ENCODE measurements around the gene IFITM10.

IFITM10 gene

DNA sequence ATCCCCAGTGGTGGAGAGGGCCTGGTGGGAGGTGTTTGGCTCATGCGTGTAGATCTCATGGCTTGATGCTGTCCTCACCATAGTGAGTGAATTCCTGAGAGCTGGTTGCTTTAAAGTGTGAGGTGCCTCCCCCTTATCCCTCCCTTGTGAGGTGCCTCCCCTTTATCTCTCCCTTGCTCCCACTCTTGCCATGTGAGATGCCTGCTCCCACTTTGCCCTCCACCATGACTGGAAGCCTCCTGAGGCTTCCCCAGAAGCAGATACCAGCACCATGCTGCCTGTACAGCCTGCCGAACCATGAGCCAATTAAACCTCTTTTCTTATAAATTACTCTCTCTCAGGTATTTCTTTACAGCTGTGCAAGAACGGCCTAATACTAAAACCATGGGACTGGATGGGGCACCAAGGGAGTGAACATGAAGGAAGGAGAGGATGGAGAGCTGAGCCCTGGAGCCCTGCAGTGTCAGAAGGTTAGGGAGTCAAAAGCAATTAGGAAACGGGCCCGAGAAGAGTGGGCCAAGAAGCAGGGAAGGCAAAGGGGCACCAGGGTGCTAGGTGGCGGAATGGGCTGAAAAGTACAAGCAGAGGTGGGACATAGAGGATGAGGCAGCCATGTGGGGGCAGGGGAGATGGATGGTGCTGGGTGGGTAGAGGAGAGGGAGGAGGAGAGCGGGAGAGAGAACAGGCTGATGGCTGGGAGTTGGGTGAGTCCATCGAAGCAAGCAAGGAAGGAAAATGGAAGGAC lies 9.4 kb downstream of the IFITM10 start:
- DNase-seq (ENCODE audit: low read depth in 2 of 2) = no peak

DNA sequence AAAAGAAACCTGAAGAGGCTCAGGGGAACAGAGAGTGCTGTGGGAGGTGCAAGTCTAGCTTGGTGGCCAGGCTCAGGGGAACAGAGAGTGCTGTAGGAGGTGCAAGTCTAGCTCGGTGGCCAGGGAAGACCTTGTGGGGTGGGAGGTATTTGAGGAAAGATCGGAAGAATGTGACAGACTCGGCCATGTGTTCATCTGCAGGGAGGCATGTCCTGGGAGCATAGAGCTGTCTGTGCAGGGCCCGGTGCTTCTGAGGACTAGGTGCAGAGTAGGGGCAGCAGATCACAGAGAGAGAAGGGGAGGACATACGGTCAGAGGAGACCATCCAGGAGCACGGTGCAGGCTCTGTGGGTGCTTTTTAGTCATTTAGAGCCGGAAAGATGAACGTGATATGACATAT lies 10.8 kb downstream of the IFITM10 start:
- no peak for DNase-seq (ENCODE audit: low read depth in 2 of 2)

DNA sequence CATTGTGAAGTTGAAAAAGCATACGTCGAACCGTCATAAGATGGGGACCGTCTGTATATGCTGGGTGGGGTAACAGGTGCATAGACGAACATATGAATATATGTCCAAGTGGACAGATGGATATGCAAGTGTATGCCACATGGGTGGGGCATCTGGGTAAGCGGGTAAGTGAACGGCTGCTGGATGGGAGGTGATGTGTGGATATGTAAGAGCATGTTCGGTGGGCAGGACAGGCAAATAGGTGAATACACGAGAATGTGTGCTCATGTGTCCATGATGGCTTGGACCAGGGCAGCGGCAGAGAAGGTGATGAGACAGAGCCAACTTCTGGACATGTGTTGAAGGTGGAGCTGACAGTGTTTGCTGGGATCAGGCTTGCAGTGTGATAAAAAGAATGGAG lies 12.0 kb downstream of the IFITM10 start:
- no peak for DNase-seq (ENCODE audit: low read depth in 2 of 2)

DNA sequence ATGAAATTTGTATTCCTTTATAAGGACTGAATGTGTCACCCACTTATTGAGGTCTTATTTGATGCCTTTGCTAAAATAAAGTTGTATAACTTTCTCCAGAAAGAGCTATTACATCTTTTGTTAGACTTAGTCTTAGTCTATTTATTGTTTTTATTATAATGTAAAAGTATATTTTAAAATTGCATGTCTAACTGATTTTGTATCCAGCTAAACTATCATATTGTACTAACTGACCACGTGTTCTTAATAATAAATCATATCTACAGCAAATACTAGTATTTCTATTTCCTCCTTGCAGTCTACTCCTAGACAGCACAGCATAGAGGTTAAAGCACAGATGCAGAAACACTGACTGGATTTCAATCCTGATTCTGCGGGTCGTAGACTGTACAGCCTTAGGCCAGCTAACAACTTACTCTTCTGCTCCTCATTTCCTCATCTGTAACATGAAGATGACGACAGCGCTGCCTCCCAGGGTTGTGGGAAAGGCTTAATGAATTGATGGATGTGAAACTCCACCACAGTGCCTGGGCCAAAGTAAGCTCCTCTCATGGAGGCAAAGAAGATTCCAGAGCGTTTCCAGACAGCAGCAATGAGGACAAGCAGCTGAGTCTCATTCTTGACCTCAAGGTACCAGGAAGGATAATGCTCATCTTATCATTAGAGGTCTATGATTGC lies 13.2 kb downstream of the IFITM10 start:
- DNase-seq (ENCODE audit: low read depth in 2 of 2) = no peak

DNA sequence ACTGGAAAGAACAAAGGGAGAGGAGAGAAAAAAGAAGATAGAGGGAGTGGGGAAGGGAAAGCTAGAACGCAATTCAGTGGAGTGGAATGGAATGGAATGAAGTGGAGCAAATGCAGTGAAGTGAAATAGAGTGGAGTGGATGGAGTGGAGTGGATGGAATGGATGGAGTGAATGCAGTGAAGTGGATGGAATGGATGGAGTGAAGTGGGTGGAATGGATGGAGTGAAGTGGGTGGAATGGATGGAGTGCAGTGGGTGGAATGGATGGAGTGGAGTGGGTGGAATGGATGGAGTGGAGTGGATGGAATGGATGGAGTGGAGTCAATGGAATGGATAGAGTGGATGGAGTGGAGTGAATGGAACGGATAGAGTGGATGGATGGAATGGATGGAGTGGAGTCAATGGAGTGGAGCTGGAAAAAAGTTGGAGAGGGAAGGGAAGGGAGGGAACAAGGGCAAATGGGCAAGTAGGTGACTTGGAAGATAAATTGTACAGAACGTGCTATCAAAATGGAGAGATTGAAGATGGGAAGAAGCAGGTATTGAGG lies 13.9 kb downstream of the IFITM10 start:
- no peak for DNase-seq (ENCODE audit: low read depth in 2 of 2)

DNA sequence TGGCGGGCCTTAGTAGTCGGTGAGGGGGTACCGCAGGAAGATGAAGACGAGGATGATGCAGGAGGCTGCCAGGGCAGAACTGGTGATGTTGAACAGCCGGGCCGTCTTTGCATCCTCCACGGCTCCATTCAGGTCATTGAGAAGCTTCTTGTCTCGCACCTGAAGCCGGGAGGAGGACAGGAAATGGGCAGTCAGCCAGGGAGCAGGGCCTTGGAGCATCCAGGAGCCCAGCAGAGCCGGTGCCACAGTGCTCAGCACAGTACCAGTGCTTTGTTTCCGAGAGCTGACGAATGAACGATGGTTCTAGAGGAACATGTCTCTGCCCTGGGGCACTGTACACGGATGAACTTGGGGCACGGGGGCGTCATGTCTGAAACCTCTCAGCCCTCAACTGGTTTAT lies 15.1 kb downstream of the IFITM10 start:
- no peak for DNase-seq (ENCODE audit: low read depth in 2 of 2)

DNA sequence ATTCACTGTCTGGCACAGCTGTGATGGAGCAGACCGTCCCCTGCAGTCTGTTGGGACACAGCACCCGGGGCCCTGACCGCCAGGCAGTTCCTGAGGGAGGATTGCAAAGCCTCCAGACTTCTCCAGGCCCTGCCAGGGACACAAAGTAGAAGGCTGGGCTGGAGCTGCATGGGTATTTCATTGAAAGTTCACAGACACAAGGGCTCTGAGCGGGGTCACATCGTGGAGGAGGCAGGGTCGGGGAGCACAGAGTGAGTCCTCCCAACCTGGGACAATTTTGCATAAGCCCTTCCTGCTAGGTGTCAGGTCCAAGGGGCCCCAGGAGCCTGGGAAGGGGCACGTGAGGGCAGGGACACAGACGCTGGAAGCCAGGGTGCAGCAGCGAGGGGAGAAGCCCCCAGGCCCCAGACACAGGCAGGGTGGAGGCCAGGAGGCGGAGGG lies 15.7 kb downstream of the IFITM10 start:
- DNase-seq (ENCODE audit: low read depth in 2 of 2) = no peak

DNA sequence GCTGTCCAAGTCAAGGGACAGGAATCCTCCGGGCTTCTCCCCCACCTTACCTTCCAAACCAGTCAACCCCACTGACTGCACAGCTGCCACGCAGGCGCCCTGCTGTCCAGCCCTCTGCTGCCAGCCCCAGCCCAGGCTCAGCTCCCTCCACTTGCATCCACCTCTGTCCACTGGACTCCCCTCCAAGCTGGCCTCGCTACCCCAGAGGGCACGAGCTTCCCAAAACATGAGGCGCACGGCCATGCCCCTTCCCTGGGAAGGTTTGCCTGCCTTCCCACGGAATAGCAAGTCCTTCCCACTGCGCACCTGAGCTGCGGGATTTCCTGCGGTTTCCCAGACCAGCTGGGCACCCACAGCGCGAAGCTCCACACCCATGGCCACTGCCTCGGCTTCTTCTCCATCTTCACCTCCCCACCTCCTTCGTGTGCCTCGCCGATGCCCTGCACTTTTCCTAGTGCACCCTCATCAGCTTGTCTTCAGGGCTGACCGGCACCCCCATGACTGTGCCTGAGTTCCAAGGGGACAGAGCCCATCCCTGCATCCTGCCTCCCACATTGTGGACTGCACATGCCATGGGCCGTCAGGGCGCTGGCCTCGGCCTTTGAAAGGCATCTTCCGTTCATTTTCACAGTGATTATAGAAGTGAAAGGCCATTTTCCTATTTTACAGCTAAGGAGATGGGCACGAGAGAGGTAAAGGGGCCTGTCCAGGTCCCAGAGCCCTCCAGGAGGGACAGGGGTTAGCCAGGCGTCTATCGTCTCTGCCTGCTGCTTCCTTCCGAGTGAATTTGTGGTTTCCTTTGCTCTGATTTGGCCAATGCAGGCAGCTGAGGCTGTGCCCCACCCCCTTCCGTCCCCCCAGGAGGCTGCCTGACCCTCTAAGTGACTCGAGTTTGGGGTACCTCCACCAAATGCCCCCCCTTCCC lies 16.4 kb downstream of the IFITM10 start:
- DNase-seq (ENCODE audit: low read depth in 2 of 2) = no peak

DNA sequence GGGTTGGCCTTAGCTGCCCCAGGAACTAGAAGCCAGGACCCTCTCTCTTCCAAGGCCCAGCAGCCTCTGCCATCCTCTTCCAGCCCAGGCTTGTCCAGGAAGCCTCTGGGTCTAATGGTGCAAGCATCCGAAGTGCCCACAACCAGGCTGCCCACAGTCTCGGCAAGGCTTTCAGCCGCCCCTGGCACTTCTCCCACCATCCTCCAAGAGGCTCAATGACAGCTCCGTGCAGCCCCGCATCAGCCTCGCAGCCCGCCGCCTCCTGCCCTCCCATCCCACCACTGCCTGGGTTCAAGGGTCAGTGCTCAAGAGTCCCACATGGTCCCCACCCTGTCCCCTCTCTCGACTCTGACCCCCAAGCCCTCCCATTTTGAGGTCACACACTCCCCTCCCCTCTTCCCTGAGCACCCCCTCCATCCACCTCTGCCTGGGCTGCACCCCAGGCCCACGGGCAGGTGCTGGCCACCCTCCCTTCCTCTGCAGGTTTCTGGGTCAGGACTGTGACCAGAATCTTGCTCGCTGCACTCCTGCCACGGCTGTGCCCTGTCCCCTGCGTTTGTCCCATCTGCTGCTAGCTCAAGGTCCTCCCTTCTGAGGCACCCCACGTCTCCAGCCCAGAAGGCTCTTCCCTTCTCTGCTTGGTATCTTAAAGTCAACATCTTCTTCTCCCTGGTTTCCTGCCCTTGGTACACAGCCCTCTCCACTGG lies 17.2 kb downstream of the IFITM10 start:
- no peak for DNase-seq (ENCODE audit: low read depth in 2 of 2)

DNA sequence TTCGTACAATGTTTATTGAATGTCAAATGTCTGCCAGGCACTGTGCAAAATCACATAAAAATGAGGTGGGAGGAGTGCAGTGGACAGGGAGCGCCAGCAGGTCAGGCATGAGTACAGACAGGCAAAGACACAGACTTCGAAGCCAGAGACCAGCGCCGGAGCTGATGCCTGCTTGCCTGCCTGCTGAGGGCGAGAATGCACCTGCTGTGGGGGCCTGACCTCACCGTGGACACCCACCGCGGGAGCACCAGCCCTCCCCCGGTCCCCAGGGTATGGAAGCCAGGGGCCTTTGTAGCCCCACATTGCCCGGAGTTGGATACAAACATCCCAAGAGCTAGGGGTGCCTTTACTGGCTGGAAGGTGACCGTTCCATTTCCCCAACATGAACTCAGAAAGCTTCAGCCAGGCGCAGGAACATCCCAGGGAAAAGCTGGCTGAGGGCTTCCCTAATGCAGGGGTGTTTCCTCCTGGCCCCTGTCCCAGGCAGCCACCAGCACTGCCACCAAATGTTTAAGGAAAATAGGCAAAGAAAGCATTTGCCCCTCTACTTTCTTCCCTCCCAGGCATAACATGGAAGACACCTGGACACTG lies 17.9 kb downstream of the IFITM10 start:
- DNase-seq (ENCODE audit: low read depth in 2 of 2) = no peak

DNA sequence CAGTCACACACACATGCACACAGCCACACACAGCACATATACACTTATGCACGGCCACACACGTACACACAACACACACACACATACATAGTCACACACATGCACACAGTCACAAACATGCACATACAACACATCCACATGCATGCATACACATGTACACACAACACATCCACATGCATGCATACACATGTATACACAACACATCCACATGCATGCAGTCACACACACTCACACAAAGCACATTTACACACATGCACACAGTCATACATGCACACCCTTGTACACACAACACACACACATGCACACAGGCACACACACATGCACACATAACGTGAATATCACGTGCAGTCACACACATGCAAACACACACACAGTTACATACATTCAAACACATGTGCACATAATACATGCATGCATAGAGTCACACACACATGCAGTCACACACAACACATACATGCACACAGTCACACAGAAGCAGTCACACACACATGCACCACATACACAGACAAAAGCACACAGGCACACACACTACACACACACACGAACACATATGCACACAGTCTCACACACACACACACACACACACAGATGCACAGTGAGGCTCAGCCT lies 18.8 kb downstream of the IFITM10 start:
- no peak for DNase-seq (ENCODE audit: low read depth in 2 of 2)

DNA sequence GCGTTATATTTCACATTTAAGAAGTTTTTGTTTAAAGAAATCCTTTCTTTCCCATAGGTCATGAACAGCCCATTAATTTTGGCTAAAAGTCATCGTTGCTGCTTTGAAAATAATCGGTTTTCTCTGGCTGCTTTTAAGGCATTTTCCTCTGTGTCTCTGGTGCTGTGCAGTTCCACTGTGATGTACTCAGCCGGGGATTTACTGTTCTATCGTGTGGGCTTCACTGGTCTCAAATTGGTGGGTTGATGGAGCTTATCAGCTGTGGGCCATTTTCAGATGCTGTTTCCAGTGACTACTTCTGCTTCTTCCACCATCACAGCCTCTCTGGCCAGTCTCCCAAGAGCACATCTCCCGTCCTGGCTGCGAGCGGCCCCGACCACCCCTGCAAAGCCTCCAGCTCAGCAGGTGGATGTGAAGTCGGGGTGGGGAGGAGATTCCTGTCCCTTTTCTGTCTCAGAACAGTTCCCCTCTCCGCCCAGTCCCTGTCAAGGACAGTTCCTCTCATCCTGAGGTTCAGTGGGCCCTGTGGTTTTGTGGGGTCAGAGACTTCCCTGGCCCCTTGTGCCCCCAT lies 20.3 kb downstream of the IFITM10 start:
- no peak for DNase-seq (ENCODE audit: low read depth in 2 of 2)

DNA sequence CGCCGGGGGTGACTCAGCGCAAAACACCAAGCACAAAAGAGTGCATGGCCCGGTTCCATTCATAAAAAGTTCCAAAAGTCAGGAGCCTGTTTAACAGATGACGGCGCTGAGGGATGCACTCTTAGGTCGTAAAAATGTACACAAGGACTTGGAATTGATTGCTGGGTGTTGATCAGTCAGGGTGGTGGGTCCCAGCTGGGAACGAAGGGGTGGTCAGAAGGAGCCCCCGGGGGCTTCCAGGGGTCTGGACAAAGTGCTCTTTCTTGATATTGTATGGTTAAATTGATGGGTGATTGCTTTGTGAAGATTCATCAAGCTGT lies 20.7 kb downstream of the IFITM10 start:
- DNase-seq (ENCODE audit: low read depth in 2 of 2) = no peak

DNA sequence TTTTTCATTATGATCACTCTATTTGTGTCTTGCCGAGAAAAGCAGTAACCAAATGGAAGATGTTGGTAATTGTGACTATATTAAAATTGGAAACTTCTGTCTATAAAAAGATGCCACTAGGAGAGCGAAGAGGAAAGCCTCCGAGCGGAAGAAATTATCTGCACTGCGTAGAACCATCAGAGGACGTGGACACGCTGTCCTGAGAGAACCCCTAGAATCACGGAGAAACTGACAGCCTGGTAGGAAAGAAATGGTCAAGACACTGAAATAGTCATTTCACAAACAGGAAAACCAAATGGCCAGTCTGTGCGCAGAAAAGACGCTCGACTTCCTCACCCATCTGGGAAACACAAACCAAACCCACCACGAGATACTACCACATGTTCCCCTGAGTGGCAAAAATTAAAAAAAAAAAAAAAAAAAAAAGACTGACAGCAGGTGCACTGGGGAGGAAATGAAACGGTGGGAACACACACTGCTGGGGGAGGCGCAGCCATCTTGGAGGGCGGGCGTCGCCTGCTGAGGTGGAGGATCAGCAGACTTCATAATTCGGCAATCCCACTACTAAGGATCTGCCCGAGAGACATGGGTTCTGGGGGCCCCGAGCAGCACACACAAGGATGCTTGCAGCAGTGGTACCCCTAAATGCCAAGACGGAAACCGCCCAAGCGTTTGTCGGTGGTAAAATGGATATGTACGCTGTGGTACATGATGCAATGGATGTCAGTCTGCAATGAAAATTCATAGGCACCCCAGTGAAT lies 21.3 kb downstream of the IFITM10 start:
- no peak for DNase-seq (ENCODE audit: low read depth in 2 of 2)

DNA sequence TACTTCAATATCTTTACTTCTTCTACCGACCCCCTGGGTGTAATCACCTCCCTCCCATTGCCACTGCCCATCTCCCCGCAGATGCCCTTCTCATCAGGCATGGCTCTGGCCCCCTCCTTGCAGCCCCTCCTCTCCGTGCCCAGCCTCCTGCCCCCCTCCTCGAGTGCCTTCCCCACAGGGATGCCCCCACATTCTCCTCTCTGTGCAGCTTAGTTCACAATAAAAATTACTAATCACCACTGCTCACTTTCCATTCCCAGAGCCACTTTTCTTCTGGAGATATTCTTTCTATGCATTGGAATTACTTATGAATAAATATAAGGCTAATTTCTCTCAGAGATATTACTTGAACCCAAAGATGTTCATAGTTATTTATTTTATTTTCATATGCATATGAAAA lies 22.1 kb downstream of the IFITM10 start:
- DNase-seq (ENCODE audit: low read depth in 2 of 2) = no peak

DNA sequence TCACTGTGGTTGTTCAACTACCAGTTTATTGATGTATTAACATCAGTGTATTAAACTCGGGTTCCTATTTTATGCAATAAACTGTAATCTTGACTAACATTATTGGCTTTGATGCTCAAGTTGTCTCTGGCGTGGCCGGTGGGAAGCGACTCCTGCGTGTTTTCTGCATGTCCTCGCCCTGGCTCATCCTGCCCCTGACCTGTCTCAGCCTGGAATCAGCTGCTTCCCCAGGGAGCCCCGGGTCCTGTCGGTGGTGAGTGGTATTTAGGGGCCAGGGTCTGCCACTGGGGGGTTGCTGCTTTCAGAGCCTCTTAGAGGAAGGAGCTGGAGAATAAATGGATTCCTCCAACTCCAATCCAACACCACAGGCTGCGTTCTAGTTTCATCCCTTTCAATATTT lies 22.5 kb downstream of the IFITM10 start:
- no peak for DNase-seq (ENCODE audit: low read depth in 2 of 2)

DNA sequence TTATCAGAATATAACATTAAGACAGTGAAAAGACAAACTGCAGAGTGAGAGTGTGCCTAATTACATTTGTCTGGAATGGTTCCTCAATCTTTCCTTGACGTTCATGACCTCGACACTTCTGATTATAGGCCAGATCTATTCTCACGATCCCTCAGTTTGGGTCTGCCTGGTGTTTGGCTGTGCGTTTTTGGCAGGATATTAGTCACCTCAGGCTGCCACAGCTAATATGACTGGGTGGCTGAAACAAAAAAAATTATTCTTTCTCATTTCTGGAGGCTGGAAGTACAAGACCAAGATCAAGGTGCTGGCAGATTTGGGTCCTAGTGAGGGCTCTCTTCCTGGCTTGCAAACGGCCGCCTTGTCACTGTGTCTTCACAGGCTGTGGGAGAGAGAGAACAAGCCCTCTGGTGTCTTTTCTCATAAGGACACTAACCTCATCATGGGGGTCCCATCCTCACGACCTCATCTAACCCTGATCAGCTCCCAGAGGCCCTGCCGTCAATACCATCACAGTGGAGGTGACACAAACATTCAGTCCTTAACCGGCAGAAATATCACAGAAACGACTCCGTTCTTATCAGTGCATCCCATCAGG lies 23.2 kb downstream of the IFITM10 start:
- no peak for DNase-seq (ENCODE audit: low read depth in 2 of 2)

DNA sequence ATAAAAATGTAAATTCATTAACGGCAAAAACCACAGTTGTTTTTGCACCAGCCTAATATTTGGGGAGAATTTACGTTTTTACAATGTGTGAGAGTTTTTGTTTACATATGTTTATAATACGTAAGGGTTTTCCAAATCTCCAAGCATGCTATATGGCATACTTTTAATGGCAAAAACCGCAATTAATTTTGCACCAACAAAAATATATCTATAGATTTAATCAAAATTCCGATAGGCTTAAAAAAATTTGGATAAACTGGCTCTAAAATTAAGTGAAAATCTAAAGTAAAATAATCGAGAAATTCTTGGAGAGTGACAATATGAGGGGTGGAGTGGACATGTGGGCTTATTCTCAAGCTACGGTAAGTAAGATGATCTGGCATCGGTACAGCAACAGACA lies 30.6 kb downstream of the IFITM10 start:
- no peak for DNase-seq (ENCODE audit: low read depth in 2 of 2)

DNA sequence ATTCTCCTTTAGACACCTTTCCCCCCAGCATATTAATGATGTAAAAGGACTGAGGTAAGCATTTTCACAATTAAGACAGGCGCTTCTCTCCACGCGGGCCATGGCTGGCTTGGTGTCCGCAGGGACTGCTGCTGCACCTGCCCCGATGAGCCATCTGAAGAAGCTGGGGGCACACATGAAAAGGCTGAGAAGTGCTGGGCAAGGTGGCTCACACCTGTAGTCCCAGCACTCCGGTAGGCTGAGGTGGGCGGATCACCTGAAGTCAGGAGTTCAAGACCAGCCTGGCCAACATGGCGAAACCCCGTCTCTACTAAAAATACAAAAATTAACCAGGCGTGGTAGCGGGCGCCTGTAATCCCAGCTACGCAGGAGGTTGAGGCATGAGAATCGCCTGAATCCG lies 32.1 kb downstream of the IFITM10 start:
- no peak for DNase-seq (ENCODE audit: low read depth in 2 of 2)
